Measurements from ENCODE around the gene YPEL5.
"Not testable (repeated sequence)": the region's sequence is repeated elsewhere in the genome, so short reads cannot be mapped to it uniquely, and the experiment has no call there.

DNA sequence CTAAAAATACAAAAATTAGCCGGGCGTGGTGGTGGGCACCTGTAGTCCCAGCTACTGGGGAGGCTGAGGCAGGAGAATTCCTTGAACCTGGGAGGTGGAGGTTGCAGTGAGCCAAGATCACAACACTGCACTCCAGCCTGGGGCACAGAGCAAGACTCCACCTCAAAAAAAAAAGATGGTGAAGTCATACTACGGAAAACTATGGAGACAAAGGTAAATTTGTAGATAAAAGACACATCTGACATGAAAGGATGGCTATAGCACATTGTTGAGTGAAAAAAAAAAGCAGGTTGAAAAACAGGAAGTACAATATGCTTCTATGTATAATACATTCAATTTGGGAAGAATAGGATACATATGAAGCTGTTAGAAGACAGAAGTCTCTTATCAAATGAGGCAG, 1.9 kb upstream of the YPEL5 start:
- not testable (repeated sequence) for TF ChIP-seq FOS (IDR thresholded peaks at IDR 0.05; ENCODE audit: borderline replicate concordance, extremely low read depth, insufficient read length); HDGF (IDR thresholded peaks at IDR 0.05); SMC3 (IDR thresholded peaks at IDR 0.05; ENCODE audit: borderline replicate concordance, low read length); CBX5 (IDR thresholded peaks at IDR 0.05; ENCODE audit: low read depth); ESRRA (IDR thresholded peaks at IDR 0.05; ENCODE audit: low read length); ATF7 (IDR thresholded peaks at IDR 0.05; ENCODE audit: low read depth); CREM (IDR thresholded peaks at IDR 0.05; ENCODE audit: low read depth)
- TF ChIP-seq, protein P1, sequence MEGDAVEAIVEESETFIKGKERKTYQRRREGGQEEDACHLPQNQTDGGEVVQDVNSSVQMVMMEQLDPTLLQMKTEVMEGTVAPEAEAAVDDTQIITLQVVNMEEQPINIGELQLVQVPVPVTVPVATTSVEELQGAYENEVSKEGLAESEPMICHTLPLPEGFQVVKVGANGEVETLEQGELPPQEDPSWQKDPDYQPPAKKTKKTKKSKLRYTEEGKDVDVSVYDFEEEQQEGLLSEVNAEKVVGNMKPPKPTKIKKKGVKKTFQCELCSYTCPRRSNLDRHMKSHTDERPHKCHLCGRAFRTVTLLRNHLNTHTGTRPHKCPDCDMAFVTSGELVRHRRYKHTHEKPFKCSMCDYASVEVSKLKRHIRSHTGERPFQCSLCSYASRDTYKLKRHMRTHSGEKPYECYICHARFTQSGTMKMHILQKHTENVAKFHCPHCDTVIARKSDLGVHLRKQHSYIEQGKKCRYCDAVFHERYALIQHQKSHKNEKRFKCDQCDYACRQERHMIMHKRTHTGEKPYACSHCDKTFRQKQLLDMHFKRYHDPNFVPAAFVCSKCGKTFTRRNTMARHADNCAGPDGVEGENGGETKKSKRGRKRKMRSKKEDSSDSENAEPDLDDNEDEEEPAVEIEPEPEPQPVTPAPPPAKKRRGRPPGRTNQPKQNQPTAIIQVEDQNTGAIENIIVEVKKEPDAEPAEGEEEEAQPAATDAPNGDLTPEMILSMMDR (IDR thresholded peaks at IDR 0.05 in 2 of 3, conservative IDR thresholded peaks at IDR 0.05 in 1 of 3; ENCODE audit: control insufficient read depth in 2 of 3, extremely low read depth in 1 of 3, insufficient read depth in 1 of 3, low read depth in 3 of 3, low read length in 3 of 3), result not testable (repeated sequence)
- TF ChIP-seq, protein P2, sequence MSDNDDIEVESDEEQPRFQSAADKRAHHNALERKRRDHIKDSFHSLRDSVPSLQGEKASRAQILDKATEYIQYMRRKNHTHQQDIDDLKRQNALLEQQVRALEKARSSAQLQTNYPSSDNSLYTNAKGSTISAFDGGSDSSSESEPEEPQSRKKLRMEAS (IDR thresholded peaks at IDR 0.05; ENCODE audit: low read depth, low read length), result not testable (repeated sequence)

All from GM12878 (cell line).